ENCODE data around the gene CACNB4.

- no peak for TF ChIP-seq EZH2phosphoT487 (IDR thresholded peaks at IDR 0.05; ENCODE audit: borderline replicate concordance, low read length)
- TF ChIP-seq, protein P1, sequence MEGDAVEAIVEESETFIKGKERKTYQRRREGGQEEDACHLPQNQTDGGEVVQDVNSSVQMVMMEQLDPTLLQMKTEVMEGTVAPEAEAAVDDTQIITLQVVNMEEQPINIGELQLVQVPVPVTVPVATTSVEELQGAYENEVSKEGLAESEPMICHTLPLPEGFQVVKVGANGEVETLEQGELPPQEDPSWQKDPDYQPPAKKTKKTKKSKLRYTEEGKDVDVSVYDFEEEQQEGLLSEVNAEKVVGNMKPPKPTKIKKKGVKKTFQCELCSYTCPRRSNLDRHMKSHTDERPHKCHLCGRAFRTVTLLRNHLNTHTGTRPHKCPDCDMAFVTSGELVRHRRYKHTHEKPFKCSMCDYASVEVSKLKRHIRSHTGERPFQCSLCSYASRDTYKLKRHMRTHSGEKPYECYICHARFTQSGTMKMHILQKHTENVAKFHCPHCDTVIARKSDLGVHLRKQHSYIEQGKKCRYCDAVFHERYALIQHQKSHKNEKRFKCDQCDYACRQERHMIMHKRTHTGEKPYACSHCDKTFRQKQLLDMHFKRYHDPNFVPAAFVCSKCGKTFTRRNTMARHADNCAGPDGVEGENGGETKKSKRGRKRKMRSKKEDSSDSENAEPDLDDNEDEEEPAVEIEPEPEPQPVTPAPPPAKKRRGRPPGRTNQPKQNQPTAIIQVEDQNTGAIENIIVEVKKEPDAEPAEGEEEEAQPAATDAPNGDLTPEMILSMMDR (conservative IDR thresholded peaks at IDR 0.05; ENCODE audit: low read depth, low read length): no peak
- no peak for TF ChIP-seq EZH2 (IDR thresholded peaks at IDR 0.05; ENCODE audit: low read length, unreplicated experiment)
Observed at GRCh38 chr2:151790689-151791088, 308.2 kb downstream of the CACNB4 start.

Data from PC-3 (cell line).